Astrocyte (in vitro differentiated cells and primary cell): ENCODE data around the gene SRF. TPM values are rescaled to one million over a fixed set of nuclear protein-coding genes. Genes with fewer than 3 reads are reported as not detected.

ENCODE experiments used
- DNase-seq: peaks from one replicate; pipeline ENCODE4 v3.0.0-alpha.2; 2010; ENCODE audit warnings: low read depth
- FAIRE-seq: peaks from 2 replicates; lab custom pipeline; 2011; peaks lifted over from hg19 to GRCh38; lab: Jason Lieb, UNC
- H2AFZ ChIP-seq: 2 replicates; pipeline ENCODE4 v1.6.0; 2012; ENCODE audit warnings: low read depth, low read length, inconsistent platforms
- H3K27ac ChIP-seq: 2 replicates; pipeline ENCODE4 v1.5.1; 2011; ENCODE audit warnings: low read depth, low read length, inconsistent platforms
- H3K27me3 ChIP-seq: 2 replicates; pipeline ENCODE4 v1.6.0; 2011; ENCODE audit warnings: low read length, inconsistent platforms; ENCODE audit not compliant: insufficient read depth
- H3K36me3 ChIP-seq: 2 replicates; pipeline ENCODE4 v1.5.1; 2011; ENCODE audit warnings: low read length, inconsistent platforms; ENCODE audit not compliant: insufficient read depth
- H3K4me1 ChIP-seq: 2 replicates; pipeline ENCODE4 v1.5.1; 2011; ENCODE audit warnings: low read length, inconsistent platforms; ENCODE audit not compliant: insufficient read depth
- H3K4me2 ChIP-seq: 2 replicates; pipeline ENCODE4 v1.6.0; 2012; ENCODE audit warnings: low read length, inconsistent platforms
- H3K4me3 ChIP-seq: 2 replicates; pipeline ENCODE4 v1.5.1; 2011; ENCODE audit warnings: low read depth, mild to moderate bottlenecking, low read length, inconsistent platforms; ENCODE audit not compliant: insufficient read depth
- H3K79me2 ChIP-seq: 2 replicates; pipeline ENCODE4 v1.6.0; 2012; ENCODE audit warnings: mild to moderate bottlenecking, low read length, inconsistent platforms; ENCODE audit not compliant: insufficient read depth
- H3K9ac ChIP-seq: 2 replicates; pipeline ENCODE4 v1.6.0; 2012; ENCODE audit warnings: mild to moderate bottlenecking, low read length, inconsistent platforms
- H3K9me3 ChIP-seq: 2 replicates; pipeline ENCODE4 v1.5.1; 2012; ENCODE audit warnings: low read depth, mild to moderate bottlenecking, low read length, inconsistent platforms; ENCODE audit not compliant: insufficient read depth
- H4K20me1 ChIP-seq: 2 replicates; pipeline ENCODE4 v1.6.0; 2012; ENCODE audit warnings: low read length, inconsistent platforms; ENCODE audit not compliant: insufficient read depth
- H3K27ac Mint-ChIP-seq: one replicate; pipeline ENCODE4 v1.8.0; 2021; ENCODE audit warnings: mild to moderate bottlenecking, mixed read lengths; ENCODE audit not compliant: unreplicated experiment
- H3K27me3 Mint-ChIP-seq: one replicate; pipeline ENCODE4 v1.8.0; 2021; ENCODE audit warnings: low read depth, mixed read lengths; ENCODE audit not compliant: unreplicated experiment
- H3K36me3 Mint-ChIP-seq: one replicate; pipeline ENCODE4 v1.8.0; 2021; ENCODE audit warnings: low read depth, mixed read lengths; ENCODE audit not compliant: unreplicated experiment
- H3K4me1 Mint-ChIP-seq: one replicate; pipeline ENCODE4 v1.8.0; 2021; ENCODE audit warnings: low read depth, mixed read lengths; ENCODE audit not compliant: unreplicated experiment
- H3K4me3 Mint-ChIP-seq: one replicate; pipeline ENCODE4 v1.8.0; 2021; ENCODE audit warnings: mild to moderate bottlenecking, moderate library complexity, mixed read lengths; ENCODE audit not compliant: unreplicated experiment
- H3K9me3 Mint-ChIP-seq: one replicate; pipeline ENCODE4 v1.8.0; 2021; ENCODE audit warnings: mild to moderate bottlenecking, mixed read lengths; ENCODE audit not compliant: unreplicated experiment
- EZH2 ChIP-seq: IDR thresholded peaks from 2 replicates; pipeline ENCODE4 v1.6.1; 2012; ENCODE audit warnings: mild to moderate bottlenecking, low read length, inconsistent platforms; ENCODE audit not compliant: insufficient read depth
- total RNA-seq: library from RNA; stranded (reverse); gene quantifications from 2 replicates; pipeline ENCODE4 v1.2.1, GENCODE V29; 2021
- TF ChIP-seq, protein P1 (sequence below): IDR thresholded peaks from 2 replicates; pipeline ENCODE4 v1.5.1; 2011; ENCODE audit warnings: low read depth, mild to moderate bottlenecking, inconsistent platforms, low read length, moderate library complexity; ENCODE audit not compliant: insufficient read depth

Gene SRF
- total RNA-seq, 1 donor from 2014 or later = 53.5 TPM

DNA sequence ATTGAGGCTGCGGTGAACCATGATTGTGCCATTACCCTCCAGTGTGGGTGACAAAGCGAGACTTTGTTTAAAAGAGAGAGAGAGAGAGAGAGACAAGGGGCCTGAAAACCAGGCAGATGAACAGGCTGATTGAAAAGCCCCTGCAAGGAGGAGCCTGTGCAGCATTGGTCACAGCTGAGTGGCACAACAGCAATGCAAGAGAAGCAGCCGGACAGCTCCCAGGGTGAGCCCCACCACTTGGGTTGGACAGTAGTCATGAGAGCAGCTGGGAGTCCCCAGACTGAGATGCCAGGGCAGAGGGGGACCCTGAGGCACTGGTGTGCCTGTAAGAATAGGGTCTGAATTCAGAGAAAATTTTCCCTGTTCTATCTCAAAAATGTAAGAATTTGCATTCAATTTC, 48.0 kb downstream of the SRF start:
- H3K79me2 ChIP-seq = no peaks in the 10 kb centered on the region
- FAIRE-seq = no peak
- peaks cover 4% of the 10 kb centered on the region for H3K4me1 ChIP-seq
- peaks cover 2% of the 10 kb centered on the region for H3K9me3 Mint-ChIP-seq
- no peak for TF ChIP-seq EZH2
- TF ChIP-seq, protein P1, sequence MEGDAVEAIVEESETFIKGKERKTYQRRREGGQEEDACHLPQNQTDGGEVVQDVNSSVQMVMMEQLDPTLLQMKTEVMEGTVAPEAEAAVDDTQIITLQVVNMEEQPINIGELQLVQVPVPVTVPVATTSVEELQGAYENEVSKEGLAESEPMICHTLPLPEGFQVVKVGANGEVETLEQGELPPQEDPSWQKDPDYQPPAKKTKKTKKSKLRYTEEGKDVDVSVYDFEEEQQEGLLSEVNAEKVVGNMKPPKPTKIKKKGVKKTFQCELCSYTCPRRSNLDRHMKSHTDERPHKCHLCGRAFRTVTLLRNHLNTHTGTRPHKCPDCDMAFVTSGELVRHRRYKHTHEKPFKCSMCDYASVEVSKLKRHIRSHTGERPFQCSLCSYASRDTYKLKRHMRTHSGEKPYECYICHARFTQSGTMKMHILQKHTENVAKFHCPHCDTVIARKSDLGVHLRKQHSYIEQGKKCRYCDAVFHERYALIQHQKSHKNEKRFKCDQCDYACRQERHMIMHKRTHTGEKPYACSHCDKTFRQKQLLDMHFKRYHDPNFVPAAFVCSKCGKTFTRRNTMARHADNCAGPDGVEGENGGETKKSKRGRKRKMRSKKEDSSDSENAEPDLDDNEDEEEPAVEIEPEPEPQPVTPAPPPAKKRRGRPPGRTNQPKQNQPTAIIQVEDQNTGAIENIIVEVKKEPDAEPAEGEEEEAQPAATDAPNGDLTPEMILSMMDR = no peak
- no peak overlapping the region for H3K9ac ChIP-seq
- DNase-seq = no peak
- peaks cover 11% of the 10 kb centered on the region for H3K4me1 Mint-ChIP-seq
- no peaks in the 10 kb centered on the region for H3K27me3 ChIP-seq
- peaks cover 8% of the 10 kb centered on the region for H3K36me3 ChIP-seq
- no peak overlapping the region for H3K4me2 ChIP-seq
- H3K4me3 Mint-ChIP-seq = no peak overlapping the region
- peaks cover 2% of the 10 kb centered on the region for H3K27me3 Mint-ChIP-seq
- H3K36me3 Mint-ChIP-seq = peaks cover 43% of the 10 kb centered on the region
- H2AFZ ChIP-seq = no peak overlapping the region
- no peak overlapping the region for H3K27ac ChIP-seq
- peak overlapping the region; percentile 58 for H3K27ac Mint-ChIP-seq
- H4K20me1 ChIP-seq = no peaks in the 10 kb centered on the region
- no peaks in the 10 kb centered on the region for H3K9me3 ChIP-seq
- no peak overlapping the region for H3K4me3 ChIP-seq

DNA sequence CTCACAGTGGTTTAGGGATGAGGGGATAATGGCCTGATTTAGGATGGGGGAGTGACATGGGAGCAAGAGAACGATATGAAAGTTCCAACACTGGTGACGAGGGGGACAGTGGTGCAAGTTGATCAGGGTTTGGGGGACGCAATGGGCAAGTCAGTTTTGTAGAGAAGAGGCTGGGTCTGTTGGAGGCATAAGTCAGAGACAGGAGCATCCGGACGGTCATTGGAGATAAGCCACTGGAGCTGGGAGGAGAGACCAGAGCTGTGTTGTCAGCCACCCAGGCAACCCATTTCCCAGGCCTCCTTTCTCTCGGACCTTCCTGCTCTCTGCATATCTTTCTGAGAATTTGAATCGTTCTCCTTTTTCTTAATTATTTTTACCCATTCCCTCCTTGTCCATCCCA, 48.7 kb downstream of the SRF start:
- Mint-ChIP-seq H3K27ac (no peak overlapping the region), H3K4me1 (peaks cover 16% of the 10 kb centered on the region), H3K36me3 (peaks cover 47% of the 10 kb centered on the region), H3K9me3 (peaks cover 2% of the 10 kb centered on the region), H3K27me3 (peaks cover 2% of the 10 kb centered on the region), H3K4me3 (no peak overlapping the region)
- no peak for FAIRE-seq
- peaks cover 8% of the 10 kb centered on the region for H3K36me3 ChIP-seq
- no peaks in the 10 kb centered on the region for H3K9me3 ChIP-seq
- no peak overlapping the region for H3K27ac ChIP-seq
- H3K27me3 ChIP-seq = no peaks in the 10 kb centered on the region
- H3K9ac ChIP-seq = no peak overlapping the region
- peaks cover 9% of the 10 kb centered on the region for H3K4me1 ChIP-seq
- no peak overlapping the region for H3K4me2 ChIP-seq
- no peak overlapping the region for H2AFZ ChIP-seq
- no peak overlapping the region for H3K4me3 ChIP-seq
- DNase-seq = no peak
- H3K79me2 ChIP-seq = no peaks in the 10 kb centered on the region
- H4K20me1 ChIP-seq = no peaks in the 10 kb centered on the region
- TF ChIP-seq, protein P1 = no peak

DNA sequence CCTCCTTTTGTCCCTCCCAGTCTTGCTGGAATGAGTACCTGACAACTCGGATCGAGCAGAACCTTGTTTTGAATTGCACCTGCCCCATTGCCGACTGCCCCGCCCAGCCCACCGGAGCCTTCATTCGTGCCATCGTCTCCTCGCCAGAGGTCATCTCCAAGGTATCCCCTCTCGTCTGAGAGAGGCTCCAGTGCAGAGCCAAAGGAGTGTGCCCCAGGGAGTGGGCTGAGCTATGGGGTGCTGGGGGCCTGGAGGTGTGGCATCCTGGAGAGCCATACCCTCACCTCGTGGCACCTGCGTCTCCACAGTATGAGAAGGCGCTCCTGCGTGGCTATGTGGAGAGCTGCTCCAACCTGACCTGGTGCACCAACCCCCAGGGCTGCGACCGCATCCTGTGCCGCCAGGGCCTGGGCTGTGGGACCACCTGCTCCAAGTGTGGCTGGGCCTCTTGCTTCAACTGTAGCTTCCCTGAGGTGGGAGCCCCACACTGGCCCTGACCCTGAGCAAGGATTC, 49.4 kb downstream of the SRF start:
- no peak overlapping the region for H3K27ac Mint-ChIP-seq
- Histone ChIP-seq H3K9ac (no peak overlapping the region), H2AFZ (no peak overlapping the region), H3K4me1 (peaks cover 9% of the 10 kb centered on the region), H3K4me2 (no peak overlapping the region), H4K20me1 (no peaks in the 10 kb centered on the region), H3K27me3 (no peaks in the 10 kb centered on the region), H3K27ac (no peak overlapping the region), H3K79me2 (no peaks in the 10 kb centered on the region), H3K9me3 (no peaks in the 10 kb centered on the region), H3K36me3 (peaks cover 8% of the 10 kb centered on the region), H3K4me3 (no peak overlapping the region)
- no peaks in the 10 kb centered on the region for H3K9me3 Mint-ChIP-seq
- no peak for DNase-seq
- H3K36me3 Mint-ChIP-seq = peaks cover 44% of the 10 kb centered on the region
- TF ChIP-seq EZH2 = no peak
- TF ChIP-seq, protein P1 = no peak
- FAIRE-seq = no peak
- H3K4me3 Mint-ChIP-seq = no peak overlapping the region
- H3K27me3 Mint-ChIP-seq = peaks cover 2% of the 10 kb centered on the region
- H3K4me1 Mint-ChIP-seq = peaks cover 16% of the 10 kb centered on the region
